22Rv1 (cell line): Measurements from ENCODE around the gene TEAD3.
"Not testable (repeated sequence)": the region's sequence is repeated elsewhere in the genome, so short reads cannot be mapped to it uniquely, and the experiment has no call there.

ENCODE experiments used
- H3K27ac ChIP-seq: fragments of 450-650 bp; 2 replicates; pipeline ENCODE4 v1.5.1; 2017
- ZFX ChIP-seq: fragments of 450-650 bp; IDR thresholded peaks from 2 replicates; pipeline ENCODE4 v1.6.1; 2017; ENCODE audit warnings: antibody characterized with exemption, borderline replicate concordance
- TF ChIP-seq, protein P1 (sequence below): fragments of 450-650 bp; IDR thresholded peaks from 2 replicates; pipeline ENCODE4 v1.5.1; 2017; ENCODE audit warnings: mild to moderate bottlenecking

Gene TEAD3

DNA sequence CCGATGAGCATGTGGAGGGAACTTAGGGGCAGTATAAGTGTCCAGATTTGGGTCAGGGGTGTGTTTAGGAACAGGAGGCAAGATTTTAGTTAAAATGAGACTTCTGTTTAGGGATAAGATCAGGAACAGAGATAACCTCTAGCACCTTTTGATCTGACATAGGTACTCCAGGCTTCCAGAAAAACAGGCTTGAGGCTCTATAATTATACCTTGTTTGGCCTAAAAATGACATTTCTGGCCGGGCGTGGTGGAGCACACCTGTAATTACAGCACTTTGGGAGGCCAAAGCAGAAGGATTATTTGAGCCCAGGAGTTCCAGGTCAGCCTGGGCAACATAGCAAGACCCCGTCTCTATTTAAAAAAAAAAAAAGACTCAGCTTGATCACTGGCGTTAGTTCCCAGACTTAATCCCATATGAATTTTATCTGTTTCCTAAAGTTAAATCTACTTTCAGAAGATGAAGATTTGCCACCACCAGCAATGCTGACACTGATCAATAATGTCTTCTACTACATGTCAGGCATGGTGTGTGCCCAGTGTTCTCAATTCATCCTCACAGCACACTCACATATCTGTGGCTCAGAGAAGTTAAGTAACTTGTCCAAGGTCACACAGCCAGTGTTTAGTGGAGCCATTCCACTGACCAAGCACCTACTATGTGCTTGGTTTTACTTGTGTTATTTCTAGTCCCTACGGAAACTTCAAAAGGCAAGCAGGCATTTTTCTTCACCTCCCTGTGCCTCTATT is 21.9 kb upstream of the TEAD3 start:
- TF ChIP-seq, protein P1, sequence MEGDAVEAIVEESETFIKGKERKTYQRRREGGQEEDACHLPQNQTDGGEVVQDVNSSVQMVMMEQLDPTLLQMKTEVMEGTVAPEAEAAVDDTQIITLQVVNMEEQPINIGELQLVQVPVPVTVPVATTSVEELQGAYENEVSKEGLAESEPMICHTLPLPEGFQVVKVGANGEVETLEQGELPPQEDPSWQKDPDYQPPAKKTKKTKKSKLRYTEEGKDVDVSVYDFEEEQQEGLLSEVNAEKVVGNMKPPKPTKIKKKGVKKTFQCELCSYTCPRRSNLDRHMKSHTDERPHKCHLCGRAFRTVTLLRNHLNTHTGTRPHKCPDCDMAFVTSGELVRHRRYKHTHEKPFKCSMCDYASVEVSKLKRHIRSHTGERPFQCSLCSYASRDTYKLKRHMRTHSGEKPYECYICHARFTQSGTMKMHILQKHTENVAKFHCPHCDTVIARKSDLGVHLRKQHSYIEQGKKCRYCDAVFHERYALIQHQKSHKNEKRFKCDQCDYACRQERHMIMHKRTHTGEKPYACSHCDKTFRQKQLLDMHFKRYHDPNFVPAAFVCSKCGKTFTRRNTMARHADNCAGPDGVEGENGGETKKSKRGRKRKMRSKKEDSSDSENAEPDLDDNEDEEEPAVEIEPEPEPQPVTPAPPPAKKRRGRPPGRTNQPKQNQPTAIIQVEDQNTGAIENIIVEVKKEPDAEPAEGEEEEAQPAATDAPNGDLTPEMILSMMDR, result no peak
- TF ChIP-seq ZFX, result no peak
- H3K27ac ChIP-seq, result no peak overlapping the region

DNA sequence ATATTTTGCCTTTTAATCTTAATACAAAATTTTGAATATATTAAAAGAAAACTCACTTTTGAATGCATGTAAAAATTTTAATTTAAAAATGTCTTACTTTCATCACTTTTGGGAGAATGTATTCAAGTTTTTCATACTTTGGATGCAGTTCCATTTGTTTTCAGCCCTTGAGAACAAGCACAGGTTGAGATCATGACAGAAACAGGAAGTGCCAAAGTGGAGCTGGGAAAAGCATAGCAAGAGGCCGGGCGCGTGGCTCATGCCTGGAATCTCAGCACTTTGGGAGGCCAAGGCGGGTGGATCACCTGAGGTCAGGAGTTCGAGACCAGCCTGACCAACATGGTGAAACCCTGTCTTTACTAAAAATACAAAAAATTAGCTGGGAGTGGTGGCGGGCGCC is 21.1 kb upstream of the TEAD3 start:
- H3K27ac ChIP-seq, result not testable (repeated sequence)

DNA sequence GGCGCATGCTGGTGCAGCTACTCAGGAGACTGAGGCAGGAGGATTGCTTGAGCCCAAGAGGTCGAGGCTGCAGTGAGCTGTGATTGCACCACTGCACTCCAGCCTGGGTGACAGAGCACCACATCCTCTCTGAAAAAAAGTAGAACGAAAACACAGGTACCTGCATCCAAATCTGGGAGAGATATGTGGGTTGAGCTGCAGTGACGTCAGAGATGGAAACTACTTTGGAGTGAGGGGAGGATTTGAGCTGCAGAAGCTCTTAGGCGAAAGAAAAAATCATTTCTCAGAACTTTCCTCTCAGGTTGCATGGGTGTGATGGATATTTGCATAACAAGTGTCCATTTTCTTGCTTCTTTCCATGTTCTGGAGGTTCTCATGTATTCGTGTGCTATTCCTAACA is 19.8 kb upstream of the TEAD3 start:
- TF ChIP-seq, protein P1, result no peak
- no peak for TF ChIP-seq ZFX
- no peak overlapping the region for H3K27ac ChIP-seq

DNA sequence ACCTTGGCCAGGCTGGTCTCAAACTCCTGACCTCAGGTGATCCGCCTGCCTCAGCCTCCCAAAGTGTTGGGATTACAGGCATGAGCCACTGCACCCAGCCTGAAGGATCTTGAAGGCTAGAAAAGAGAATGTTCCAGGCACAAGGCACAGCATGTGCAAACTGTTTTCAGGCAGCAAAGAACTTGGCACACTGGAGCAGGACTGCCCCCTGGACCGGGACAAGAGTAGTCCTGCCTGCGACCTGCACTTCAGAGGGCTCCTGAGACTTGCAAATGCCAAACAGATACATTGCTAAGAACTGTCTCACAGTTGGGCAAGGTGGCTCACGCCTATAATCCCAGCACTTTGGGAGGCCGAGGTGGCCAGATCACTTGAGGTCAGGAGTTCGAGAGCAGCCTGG is 19.1 kb upstream of the TEAD3 start:
- H3K27ac ChIP-seq, result not testable (repeated sequence)

DNA sequence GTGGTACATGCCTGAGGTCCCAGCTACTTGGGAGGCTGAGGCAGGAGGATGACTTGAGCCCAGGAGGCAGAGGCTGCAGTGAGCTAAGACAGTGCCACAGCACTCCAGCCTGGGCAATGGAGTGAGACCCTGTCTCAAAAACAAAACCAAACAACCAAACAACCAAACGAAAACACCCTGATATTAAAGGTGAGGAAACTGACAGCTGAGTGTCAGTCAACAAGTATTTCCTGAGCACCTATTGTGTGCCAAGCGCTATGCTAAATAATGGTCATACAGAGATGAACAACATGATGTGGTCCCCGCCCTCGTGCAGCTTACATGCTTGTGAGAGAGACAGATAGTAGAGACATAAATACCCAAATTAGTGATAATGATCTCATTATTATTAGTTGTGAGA is 17.7 kb upstream of the TEAD3 start:
- no peak for TF ChIP-seq ZFX
- TF ChIP-seq, protein P1, result no peak
- no peak overlapping the region for H3K27ac ChIP-seq

DNA sequence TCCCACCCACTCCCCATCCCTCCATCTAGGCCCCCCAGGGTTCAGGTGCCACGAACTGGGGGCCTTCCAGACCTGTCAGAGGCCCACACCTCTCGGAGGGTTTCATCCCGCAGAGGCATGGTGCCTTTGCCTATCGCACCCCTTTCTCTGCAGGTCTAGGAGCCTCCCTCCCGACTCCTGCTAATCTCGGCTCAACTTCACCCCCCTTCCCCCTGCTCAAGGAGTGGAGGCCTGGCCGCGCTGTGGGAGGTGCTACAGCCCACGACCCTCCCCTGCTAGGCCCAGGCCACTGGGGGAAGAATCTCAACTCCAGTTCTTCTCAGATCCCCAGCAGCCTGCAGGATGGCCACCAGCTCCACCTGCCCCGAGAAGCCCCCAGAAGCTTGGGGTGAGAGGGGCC is 15.9 kb upstream of the TEAD3 start, which contains the start of gene TULP1:
TSS of gene TULP1 (minus strand) at position 157 of the 400 bp plus-strand sequence. CDS start at position 119, 38 bp downstream.
- TF ChIP-seq, protein P1, result no peak
- TF ChIP-seq ZFX, result no peak
- no peak within 1 kb of the TSS for H3K27ac ChIP-seq

DNA sequence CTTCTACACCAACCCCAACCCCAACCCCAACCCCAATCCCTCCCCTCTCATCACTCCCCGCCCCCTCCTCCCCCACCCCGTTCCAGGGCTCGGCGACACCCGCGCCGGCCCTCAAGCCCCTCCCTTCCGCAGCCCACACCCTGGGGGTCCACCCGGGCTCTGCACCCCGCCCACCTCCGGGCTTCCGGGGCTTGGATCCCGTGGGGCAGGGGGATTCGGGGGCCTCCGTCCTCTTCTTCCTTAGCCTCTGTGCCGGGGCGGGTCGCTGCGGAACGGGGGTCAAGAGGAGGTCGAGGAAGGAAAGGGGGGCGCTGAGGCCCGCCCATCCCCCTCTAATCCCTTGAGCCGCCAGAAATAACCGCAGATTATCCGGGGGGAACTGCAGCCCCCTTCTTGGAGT is 15.1 kb upstream of the TEAD3 start:
- TF ChIP-seq ZFX, result no peak
- TF ChIP-seq, protein P1, result no peak
- no peak overlapping the region for H3K27ac ChIP-seq

DNA sequence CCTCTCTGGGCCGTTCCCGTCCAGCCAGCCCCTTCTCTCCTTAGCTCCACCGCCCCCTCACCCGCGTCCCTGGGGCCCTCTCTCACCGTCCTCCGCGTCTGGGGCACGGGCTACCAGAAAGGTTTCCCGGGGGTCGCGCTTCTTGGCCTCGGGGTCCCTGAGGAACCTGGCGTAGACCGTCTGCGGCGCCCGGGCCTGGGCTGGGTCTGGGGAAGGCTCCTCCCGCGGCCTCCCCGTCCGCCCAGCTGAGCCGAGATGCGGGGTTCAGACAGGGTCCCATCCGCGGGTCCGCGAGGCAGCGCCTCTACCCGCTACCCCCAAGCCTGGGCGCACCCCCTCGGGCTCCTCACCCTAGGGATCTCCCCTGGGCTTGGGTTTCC is 14.7 kb upstream of the TEAD3 start:
- H3K27ac ChIP-seq, result no peak overlapping the region

More for the DNA sequence above, 14.7 kb upstream of the TEAD3 start:
- no peak for TF ChIP-seq ZFX
- TF ChIP-seq, protein P1, result no peak
